NCI-H187 (cell line): ENCODE data around the gene MACROD2.

Experiments
- DNase-seq, 2 experiments: peaks; one replicate each; lab custom pipeline; 2025; lab: John Stamatoyannopoulos, UW

MACROD2 gene

DNA sequence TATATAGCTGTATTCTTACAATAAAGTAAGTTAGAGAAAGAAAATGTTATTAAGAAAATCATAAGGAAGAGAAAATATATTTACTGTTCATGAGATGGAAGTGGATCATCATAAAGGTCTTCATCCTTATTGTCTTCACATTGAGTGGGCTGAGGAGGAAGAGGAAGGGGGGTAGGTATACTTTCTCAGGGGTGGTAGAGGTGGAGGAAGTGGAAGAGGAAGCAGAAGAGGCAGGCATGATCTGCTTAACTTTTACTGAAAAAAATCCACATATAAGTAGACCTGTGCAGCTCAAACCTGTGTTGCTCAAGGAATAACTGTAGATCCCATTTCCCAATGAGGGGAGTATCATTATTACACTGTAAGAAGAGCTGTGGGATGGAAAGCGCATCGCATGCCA, 1863.7 kb downstream of the MACROD2 start:
- no peak for DNase-seq

DNA sequence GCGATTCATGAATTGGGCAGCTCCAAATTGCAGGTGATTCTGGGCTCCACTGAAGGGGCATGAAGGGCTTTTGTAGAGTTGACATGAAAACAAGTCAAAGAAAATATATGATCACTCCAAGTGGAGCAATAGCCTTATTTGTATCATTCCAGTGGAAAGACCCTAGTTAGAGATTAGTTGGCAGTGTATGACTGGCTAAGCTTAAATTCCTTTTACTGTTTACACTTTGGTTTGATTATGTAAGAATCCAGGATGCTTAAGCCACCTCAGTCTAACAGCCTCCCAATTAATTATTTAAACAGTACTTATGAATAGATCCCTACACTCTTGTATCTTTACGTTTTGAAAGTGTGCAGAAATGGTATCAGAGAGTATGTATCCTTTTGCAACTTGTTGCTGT, 1865.5 kb downstream of the MACROD2 start:
- DNase-seq: no peak

DNA sequence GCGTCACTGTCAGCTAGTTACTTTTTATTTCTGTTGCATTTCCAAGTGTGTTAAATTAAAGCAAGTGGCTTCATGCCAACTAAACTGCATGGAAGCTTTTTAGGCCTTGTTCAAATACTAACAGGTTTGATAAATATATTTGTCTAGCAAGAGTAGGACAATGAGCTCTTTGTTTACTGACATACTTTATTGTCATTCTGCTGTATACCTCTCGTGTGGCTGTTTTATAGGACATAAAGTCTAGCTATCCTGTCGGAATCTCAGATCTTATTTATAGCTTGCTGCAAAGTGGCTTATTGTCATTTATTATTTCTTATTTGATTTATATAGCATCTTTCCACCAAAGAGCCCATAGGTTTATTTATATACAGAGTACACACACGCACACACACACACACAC, 1866.9 kb downstream of the MACROD2 start:
- DNase-seq: no peak

DNA sequence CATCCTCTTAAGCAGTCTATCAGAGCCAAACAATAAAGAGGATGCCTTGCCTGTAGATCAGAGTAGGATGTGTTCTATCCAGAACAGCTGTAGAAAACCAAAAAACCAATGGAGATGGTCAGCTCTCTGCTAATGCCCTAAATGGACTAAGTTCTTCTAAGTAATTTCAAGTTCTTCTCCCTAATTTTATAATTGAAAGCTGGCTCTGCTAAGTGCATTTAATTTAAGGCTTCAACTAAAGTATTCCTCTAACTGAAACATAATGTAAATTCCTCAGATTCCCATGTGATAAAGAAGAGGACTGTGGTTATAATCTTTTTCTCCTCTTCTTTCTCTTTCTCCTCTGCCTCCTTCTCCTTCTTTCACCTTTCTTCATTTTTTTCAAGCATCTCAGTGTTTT, 1868.4 kb downstream of the MACROD2 start:
- no peak for DNase-seq

DNA sequence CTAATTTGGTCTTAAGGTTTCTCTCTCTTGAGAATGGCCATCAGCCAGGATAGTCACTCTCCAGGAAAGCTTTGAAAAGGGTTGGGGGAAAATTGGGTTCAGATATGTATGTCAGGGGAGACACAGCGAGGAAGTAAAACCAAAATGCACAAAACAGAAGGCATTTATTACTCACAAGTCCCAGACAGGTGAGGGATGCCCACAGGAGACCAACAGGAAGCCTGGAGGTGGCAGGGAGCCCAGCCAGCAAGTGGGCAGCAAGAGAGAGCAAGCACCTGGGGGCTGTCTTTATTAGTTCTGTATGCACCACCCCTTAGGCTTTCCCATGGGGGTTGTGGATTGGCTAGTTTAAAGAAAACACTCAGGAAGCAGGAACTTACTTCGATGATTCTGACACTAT, 1870.2 kb downstream of the MACROD2 start:
- no peak for DNase-seq

DNA sequence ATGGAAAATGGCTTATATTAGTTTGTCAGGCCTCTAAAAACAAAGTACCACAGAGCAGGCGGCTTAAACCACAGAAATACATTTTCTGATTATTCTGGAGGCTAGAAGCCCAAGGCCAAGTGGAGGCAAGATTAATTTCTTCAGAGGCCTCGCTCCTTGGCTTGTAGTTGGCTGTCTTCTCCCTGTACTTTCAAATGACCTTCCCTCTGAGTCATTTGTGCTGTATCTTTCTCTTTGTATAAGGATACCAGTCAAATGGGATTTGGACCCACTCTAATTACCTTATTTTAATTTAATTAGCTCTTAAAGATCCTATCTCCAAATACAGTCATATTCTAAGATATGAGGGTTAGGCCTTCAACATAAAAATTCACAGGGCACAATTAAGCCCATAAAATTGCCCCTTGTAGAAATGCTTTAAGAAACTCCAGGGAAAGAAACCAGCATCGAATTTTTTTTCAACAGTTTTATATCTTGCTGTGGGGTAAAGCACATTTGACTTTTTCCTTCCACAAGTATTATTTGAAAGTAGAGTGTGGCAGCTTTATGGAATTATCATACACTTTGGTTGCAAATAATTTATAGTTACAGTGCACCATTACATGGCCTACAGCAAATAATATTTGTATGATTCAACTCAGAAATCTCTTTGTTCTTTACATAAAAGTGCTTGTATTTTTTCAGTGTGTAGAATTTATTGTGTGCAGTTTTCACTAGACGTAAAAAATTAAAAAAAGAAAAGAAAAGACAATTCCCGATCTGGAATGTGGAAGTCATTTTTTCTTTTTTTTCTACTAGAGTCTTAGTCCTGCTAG, 1871.8 kb downstream of the MACROD2 start:
- DNase-seq: no peak

- DNase-seq: no peak
Measured at GRCh38 chr20:15867899-15868298, 1872.6 kb downstream of the MACROD2 start.

- DNase-seq: no peak
Measured at GRCh38 chr20:15875446-15875845, 1880.1 kb downstream of the MACROD2 start.

GRCh38 chr20:15882553-15882952, 1887.2 kb downstream of the MACROD2 start:
- DNase-seq: no peak

- no peak for DNase-seq
Measured at GRCh38 chr20:15886250-15886649, 1890.9 kb downstream of the MACROD2 start.

- DNase-seq: no peak
Measured at GRCh38 chr20:15887387-15887786, 1892.1 kb downstream of the MACROD2 start.

- DNase-seq: no peak
Measured at GRCh38 chr20:15889061-15889460, 1893.7 kb downstream of the MACROD2 start.

DNA sequence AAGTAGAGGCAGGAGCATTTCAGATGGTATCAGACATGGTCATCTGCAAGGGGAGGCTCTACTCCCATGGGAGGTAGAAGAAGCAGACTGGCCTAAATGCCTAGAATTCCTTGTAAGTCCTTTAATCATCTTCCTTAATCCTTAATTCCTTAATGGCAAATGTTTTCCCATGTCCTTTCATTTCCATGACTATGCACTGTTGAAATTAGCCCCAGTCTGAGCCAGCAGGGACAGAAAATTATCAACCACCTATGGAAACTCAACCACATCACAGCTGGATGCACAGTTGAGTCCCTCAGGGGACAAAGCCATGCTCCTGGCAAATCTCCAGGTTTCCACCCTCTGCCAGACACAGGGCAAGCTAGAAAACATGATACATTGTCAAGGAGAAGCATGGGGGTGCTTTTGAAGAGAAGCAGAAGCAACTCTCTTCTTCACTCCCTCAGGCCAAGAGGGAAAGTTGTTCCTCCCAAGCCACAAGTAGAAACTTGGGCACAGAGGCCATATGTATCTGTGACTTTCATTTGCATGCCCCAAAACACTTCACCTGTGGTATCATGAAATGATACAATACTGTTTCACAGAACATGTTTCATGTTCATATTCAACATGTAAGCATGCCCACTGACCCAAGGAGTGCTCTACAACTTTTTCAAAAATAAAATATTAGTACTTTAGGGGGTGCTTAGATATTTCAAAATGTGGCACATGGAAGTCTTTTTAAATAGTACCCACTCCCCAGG, 1894.4 kb downstream of the MACROD2 start:
- no peak for DNase-seq

DNA sequence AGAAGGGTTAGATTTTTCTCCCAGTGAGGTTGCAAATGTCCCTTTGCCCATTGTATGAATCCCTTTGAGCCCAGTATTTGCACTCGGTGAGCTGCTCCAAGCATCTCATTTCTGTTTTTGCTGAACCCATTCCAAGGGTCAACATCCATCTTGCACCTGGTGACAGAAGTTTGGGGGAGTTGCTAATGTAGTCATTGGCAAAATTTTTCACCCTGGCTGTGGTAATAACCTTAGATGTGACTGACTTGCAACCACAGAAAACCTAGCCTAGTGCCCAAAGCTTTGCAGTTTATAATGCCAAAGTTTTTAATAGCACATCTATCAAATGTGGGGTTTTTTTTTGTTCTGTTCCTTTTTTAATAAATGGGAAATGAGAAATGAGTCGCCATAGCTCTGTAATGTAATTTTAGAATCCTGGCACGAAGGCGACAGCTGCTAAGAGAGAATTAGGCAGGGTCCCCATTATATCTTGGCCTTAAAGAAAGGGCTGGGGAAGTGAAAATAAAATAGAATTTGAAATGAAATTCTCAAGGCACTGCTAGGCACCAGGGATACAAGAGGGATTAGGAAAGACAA, 1895.2 kb downstream of the MACROD2 start:
- DNase-seq: no peak

DNA sequence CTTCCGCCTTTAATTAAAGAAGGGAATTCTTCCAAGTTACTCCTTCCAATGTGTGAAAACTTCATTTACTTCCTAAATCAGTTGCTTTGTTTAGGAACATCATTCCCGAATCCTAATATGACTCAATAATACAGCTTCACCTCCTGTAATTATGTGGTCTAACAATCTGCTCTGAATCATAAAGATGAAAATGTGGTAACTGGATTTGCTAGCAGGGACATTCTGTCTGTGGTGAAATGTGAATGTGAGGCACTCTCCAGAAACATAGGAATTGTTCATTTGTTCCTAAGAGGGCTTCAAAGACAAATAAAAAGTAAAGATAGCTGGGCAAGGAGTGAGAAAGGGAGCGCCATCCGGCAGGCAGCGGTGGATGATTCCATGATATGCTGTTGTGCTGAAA, 1899.8 kb downstream of the MACROD2 start:
- DNase-seq: no peak

DNA sequence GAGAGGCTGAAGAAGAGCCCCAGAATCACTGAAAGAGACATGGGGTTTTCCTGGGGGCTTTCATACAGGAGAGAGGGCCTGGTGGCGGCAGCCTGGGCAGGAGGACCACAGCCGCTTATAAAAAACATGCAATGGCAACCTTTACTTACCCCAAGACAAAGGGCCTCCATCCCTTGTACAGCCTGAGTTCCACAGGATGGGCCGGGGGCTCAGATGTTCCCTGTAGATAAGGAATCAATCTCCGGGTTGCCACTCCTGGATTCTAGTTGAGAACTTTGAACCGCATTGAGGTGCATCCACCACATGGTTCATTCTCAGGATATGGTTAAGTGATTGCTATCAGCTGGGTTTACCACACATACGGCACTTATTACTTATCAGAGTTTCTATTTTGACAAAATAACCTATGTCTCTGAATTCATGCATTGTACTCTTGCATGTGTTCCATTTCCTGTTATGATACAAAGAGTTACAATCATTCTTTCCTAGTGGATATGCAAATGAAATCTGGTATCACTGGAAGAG, 1900.3 kb downstream of the MACROD2 start:
- no peak for DNase-seq

GRCh38 chr20:15899967-15900366, 1904.7 kb downstream of the MACROD2 start:
- no peak for DNase-seq

DNA sequence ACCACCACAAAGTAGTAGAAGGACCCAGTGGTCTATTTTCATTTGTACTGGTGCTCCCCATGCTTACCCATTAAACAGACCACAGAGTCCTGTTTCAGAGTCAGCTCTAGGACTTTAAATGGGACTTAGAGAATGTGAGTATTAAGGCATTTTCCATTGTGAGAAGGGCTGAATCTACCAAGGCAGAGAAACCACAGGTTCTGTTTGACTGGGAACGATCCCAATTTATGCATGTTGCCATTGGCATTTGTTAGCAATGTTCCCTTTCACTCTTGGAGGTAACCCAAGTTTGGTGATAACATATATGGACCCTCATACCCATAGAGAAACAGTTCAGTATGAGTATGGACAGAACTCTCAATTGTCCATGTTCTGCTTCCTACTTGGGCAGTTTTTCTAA, 1905.1 kb downstream of the MACROD2 start:
- no peak for DNase-seq

DNA sequence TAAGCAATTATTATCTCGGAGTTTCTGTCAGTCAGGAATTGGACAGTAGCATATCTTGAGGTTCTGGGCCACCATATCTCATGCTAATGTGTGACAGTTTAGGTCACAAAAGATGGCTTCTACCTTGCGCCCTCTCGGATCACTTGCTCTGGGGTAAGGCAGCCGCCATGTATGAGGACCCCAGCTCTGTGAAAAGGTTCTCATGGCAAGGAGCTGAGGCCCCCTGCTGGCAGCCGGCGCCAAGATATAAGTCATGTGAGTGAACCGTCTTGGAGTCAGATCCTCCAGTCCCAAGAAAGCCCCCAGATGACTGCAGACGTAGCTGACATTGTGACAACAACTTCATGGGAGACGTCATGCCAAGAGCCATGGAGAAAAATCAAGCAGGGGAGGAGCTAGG, 1907.2 kb downstream of the MACROD2 start:
- DNase-seq: no peak

GRCh38 chr20:15905661-15906060, 1910.3 kb downstream of the MACROD2 start:
- no peak for DNase-seq

DNA sequence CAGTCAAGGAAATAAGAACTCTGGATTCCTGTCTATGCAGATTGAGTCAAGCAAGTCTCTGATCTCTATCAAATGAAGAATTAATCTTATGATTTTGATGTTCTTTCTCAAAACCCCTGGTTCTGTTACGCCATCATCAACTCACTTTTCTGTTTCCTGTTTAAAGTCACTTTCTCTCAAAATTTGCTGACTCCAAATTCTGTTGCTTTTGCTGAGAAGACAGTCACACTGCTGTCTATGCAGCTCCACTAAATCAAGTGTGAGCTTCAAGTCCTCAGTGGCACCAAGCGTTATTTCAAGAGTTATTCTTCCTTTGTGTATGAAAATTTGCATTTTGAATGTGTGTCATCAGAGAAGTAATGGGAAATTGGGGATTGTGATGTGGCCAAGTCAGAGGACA, 1914.7 kb downstream of the MACROD2 start:
- no peak for DNase-seq

DNA sequence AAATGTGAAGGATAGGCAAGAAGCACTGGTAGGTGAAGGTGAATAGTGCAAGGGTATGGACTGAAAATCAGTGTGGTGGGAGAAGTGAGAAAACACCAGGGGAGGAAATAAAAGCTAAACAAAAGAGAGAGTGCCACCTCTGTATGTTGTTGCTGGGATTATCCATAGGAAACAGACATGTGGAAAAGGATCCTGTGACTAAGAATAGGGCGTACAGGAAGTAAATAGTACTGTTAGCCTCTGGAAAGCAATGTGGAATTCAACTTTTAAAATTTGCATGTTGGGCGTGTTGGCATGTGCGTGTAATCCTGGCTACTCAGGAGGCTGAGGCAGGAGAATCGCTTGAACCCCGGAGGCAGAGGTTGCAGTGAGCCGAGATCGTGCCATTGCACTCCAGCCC, 1916.3 kb downstream of the MACROD2 start:
- DNase-seq: no peak
